ENCODE measurements around the gene SLC9A3.

SLC9A3 gene

DNA sequence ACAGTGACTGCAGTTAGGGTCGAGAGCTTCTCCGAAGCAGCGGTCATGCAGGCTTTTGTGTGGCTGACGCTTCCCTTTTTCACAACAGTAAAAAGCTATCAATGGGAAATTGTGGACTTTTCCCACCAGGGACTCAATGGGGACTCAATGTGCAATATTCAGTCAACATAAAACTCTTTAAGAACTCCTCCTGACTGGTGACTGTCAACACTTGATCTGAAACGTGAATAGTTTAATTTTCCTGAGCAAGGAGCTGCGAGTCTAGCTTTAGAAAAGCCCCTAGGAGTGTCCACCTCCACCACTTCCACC lies 52.5 kb downstream of the SLC9A3 start:
- TF ChIP-seq, protein P1, sequence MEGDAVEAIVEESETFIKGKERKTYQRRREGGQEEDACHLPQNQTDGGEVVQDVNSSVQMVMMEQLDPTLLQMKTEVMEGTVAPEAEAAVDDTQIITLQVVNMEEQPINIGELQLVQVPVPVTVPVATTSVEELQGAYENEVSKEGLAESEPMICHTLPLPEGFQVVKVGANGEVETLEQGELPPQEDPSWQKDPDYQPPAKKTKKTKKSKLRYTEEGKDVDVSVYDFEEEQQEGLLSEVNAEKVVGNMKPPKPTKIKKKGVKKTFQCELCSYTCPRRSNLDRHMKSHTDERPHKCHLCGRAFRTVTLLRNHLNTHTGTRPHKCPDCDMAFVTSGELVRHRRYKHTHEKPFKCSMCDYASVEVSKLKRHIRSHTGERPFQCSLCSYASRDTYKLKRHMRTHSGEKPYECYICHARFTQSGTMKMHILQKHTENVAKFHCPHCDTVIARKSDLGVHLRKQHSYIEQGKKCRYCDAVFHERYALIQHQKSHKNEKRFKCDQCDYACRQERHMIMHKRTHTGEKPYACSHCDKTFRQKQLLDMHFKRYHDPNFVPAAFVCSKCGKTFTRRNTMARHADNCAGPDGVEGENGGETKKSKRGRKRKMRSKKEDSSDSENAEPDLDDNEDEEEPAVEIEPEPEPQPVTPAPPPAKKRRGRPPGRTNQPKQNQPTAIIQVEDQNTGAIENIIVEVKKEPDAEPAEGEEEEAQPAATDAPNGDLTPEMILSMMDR (conservative IDR thresholded peaks at IDR 0.05): no peak
- H3K27ac ChIP-seq: no peak overlapping the region

DNA sequence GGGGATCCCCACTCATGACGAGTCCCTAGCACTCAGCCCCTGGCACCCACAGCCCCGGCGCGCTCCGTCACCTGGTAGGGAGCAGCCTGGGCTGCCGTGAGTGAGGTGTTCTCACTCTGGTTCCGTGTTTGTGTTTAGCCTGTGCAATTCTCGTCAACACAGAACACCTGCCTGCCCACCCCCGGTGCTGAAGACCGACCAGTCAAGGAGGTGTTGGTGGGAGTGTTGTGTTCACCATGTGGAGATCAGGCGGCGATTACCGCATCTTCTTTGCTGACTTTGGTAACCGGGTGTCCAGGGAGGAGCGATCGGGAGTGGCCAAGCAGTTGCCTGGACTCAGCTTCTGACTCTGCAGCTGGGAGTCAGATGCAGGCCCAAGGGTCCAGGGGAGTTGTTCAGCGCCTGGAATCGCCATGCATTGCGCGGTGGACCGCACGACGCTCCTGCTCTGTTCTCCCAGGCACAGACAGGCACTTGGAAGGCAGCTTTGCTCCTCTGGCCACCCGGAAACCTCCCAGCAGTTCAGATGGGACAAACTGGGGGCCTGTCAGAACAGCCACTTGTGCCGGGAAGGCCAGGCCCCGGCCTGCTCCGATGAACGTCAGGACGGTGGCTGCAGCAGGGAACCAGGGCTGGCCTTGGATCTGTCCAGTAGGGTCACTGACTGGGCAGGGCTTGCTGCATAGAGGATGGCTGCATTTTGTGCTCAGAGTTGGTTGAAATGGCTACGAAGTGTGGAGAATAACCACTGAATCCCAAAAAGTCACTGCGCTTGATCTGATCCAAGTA lies 53.1 kb downstream of the SLC9A3 start:
- peak overlapping the region; percentile 41; the same call in 1 of the 2 replicates for H3K27ac ChIP-seq
- TF ChIP-seq, protein P1 (conservative IDR thresholded peaks at IDR 0.05): no peak

DNA sequence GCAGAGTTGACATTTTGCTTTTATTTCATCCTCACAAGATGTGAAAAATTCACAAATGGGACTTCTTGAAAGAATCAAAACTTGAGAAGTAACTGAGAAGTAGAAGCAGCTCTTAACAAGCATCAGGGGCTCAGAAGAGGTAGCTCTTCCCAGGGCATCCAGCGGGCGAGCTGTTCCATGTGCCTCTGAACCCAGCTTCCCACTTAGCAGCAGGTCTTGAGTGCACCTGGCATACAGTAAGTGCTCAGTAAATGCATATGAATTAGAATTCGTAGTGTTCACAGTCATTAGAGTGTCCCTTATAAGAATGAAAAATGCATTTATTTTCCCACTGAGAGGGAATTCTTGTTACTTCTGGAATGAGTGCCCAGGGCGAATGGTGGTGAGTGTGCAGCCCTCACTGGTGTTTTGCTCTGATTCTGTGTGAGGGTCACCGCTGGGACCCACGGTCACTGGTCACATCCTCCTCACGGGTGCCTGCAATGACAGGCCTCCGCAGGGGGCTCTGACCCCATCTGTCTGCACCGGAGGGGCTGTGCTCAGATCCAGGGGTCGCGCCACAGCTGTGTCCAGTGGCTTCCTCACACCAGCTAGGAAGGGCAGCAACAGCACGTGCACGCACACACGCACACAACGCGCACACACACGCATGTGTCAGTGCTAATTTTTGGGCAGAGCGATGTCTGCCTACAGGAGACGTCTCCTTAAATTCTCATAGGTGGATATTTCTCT lies 54.3 kb downstream of the SLC9A3 start:
- TF ChIP-seq, protein P1 (conservative IDR thresholded peaks at IDR 0.05): no peak
- H3K27ac ChIP-seq: peak overlapping the region; percentile 5; the same call in 1 of the 2 replicates

DNA sequence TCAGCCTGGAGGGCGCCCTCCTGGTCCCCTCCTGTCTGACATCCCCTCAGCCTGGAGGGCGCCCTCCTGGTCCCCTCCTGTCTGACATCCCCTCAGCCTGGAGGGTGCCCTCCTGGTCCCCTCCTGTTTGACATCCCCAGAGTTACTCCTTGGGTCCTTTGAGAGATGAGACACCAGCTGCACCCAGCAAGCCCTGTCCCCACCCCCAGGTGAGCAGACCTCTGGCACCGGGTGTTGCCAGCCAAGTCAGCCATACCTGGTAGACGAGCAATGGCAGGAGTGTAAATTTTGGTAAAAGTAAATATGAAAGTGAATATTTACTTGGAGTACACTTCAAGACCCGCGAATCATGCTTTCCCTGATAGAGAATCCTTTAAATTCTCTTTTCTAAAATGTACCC lies 55.8 kb downstream of the SLC9A3 start:
- no peak overlapping the region for H3K27ac ChIP-seq
- TF ChIP-seq, protein P1 (conservative IDR thresholded peaks at IDR 0.05): no peak

DNA sequence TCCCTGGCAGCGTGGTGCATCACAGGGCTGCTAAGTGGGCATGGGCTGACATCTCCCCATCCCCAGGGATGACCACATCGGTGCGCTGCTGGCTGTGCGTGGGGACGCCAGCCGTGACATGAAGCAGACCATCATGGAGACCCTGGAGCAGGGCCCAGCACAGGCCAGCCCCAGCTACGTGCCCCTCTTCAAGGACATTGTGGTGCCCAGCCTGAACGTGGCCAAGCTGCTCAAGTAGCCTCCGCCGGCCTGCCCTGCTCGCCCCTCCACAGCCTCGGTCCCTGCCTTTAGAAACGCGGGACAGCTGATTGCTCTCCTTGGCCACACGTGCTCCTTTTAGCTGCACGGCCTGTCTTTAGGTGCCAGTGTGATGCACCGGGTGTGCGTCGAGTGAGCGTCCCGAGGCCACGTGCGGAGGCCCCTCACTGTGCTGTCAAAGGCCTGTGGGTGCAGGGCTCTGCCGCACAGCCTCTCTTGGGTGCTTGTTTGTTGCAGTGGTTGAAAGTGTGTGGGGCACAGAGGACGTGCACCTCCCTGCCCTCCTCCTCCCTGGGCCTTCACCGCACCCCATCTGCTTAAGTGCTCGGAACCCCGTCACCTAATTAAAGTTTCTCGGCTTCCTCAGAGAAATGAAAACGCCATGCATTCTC lies 57.5 kb downstream of the SLC9A3 start:
- no peak overlapping the region for H3K27ac ChIP-seq
- TF ChIP-seq, protein P1 (conservative IDR thresholded peaks at IDR 0.05): no peak

DNA sequence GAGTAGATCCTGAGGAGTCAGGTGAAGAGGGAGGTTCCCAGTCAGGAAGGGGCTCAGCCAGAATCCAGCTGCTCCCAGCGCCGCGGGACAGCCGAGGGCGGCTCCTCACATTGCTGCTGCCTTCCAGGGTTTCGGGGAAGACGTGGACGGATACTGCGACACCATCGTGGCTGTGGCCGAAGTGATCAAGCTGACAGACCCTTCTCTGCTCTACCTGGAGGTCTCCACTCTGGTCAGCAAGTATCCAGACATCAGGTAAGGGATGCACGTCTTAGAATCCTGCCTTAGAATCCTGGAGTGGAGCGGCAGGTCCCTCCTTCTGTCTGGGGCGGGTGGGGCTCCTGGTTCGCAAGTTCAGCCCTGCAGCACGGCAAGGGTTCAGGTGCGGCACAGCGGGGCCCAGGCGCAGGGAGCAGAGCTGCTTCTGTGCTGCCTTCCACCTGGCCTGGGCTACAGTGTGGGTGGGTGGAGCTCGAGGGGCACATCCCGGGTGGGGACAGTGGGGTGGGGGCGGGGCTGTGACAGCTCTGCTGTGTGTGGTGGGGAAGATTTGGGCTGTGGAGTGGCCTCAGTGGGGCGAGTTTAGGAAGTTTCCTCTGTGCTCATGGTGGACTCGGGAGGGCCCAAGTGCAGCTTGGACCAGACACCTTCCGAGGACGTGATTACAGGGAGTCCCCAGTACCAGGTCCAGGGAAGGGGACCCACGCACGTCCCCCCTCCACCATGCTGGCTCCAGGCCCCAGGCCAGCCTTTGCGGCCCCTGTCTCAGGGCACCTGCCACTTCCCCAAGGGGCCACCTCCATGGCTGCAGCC lies 58.5 kb downstream of the SLC9A3 start:
- H3K27ac ChIP-seq: no peak overlapping the region

More for the DNA sequence above, 58.5 kb downstream of the SLC9A3 start:
- TF ChIP-seq, protein P1 (conservative IDR thresholded peaks at IDR 0.05): no peak

Data from VCaP (cell line).